Inflammatory macrophage treated with lipopolysaccharide for 4 hours (primary cell): ENCODE results near the gene DENND5A.
A peak's percentile ranks its signal among the peaks of the same experiment; 100 is the strongest.
"Not testable (repeated sequence)": the region's sequence is repeated elsewhere in the genome, so short reads cannot be mapped to it uniquely, and the experiment has no call there.

Experiments
- DNase-seq: peaks from one replicate; pipeline ENCODE4 v3.0.0-alpha.2; 2020

Gene DENND5A

GRCh38 chr11:9136741-9137140 lies 128.4 kb downstream of the DENND5A start:
- DNase-seq: no peak

GRCh38 chr11:9133956-9134355 lies 131.2 kb downstream of the DENND5A start:
- no peak for DNase-seq

GRCh38 chr11:9132203-9132878 lies 132.8 kb downstream of the DENND5A start:
- DNase-seq: peak; percentile 27

GRCh38 chr11:9130297-9130696 lies 134.9 kb downstream of the DENND5A start:
- peak; percentile 71 for DNase-seq

- no peak for DNase-seq
Measured at GRCh38 chr11:9126636-9127035, 138.5 kb downstream of the DENND5A start.

- no peak for DNase-seq
Measured at GRCh38 chr11:9125185-9125886, 139.8 kb downstream of the DENND5A start.

GRCh38 chr11:9123595-9124304 lies 141.4 kb downstream of the DENND5A start:
- no peak for DNase-seq

- DNase-seq: no peak
Measured at GRCh38 chr11:9121469-9121796, 143.7 kb downstream of the DENND5A start.

- no peak for DNase-seq
Measured at GRCh38 chr11:9120664-9121468, 144.3 kb downstream of the DENND5A start.

- no peak for DNase-seq
Measured at GRCh38 chr11:9118277-9118676, 146.9 kb downstream of the DENND5A start.

GRCh38 chr11:9112075-9112474 lies 153.1 kb downstream of the DENND5A start:
- no peak for DNase-seq

GRCh38 chr11:9109858-9110731 lies 155.1 kb downstream of the DENND5A start:
- no peak for DNase-seq

- DNase-seq: no peak
Measured at GRCh38 chr11:9104580-9104979, 160.6 kb downstream of the DENND5A start.

GRCh38 chr11:9103542-9104276 lies 161.4 kb downstream of the DENND5A start:
- no peak for DNase-seq

GRCh38 chr11:9099617-9100016 lies 165.5 kb downstream of the DENND5A start:
- no peak for DNase-seq

GRCh38 chr11:9098455-9098854 lies 166.7 kb downstream of the DENND5A start:
- not testable (repeated sequence) for DNase-seq

GRCh38 chr11:9097186-9097943 lies 167.8 kb downstream of the DENND5A start:
- not testable (repeated sequence) for DNase-seq

GRCh38 chr11:9096427-9096826 lies 168.7 kb downstream of the DENND5A start:
- no peak for DNase-seq

- DNase-seq: peak; percentile 30
Measured at GRCh38 chr11:9095421-9095820, 169.7 kb downstream of the DENND5A start.

GRCh38 chr11:9094420-9094819 lies 170.7 kb downstream of the DENND5A start:
- DNase-seq: no peak
